ENCODE measurements around the gene CD274.

The CD274 gene

GRCh38 chr9:5518171-5518936, 68.0 kb downstream of the CD274 start:
- no peak overlapping the region for H3K4me3 Mint-ChIP-seq
- no peak overlapping the region for H3K27ac Mint-ChIP-seq
- no peaks in the 10 kb centered on the region for H3K36me3 Mint-ChIP-seq
- H3K27me3 Mint-ChIP-seq: no peaks in the 10 kb centered on the region
- H3K4me1 Mint-ChIP-seq: peaks cover 20% of the 10 kb centered on the region
- no peaks in the 10 kb centered on the region for H3K9me3 Mint-ChIP-seq

GRCh38 chr9:5518937-5519319, 68.6 kb downstream of the CD274 start:
- Mint-ChIP-seq H3K36me3 (no peaks in the 10 kb centered on the region), H3K27me3 (no peaks in the 10 kb centered on the region), H3K27ac (no peak overlapping the region), H3K9me3 (no peaks in the 10 kb centered on the region), H3K4me3 (no peak overlapping the region), H3K4me1 (peaks cover 20% of the 10 kb centered on the region)

Measured in activated naive CD4-positive, alpha-beta T cell treated with anti-CD3 and anti-CD28 coated beads, Interleukin-2, amount 50 U/mL, for 24 hours (primary cell).